GM23338 (cell line): Measurements from ENCODE around the gene PLEKHM2. TPM values are rescaled to one million over a fixed set of nuclear protein-coding genes. Genes with fewer than 3 reads are reported as not detected.

Experiments
- ATAC-seq: fragments of 200-7000 bp; cut with Tn5 transposase; 3 replicates; pipeline ENCODE4 v1.9.1; 2020
- DNase-seq: peaks from one replicate; pipeline ENCODE4 v3.0.0-alpha.2; 2015; ENCODE audit warnings: low spot score
- H2AFZ ChIP-seq: fragments of 200-600 bp; sonication (generic); 2 replicates; pipeline ENCODE4 v1.8.0; 2016; ENCODE audit warnings: antibody characterized with exemption, mild to moderate bottlenecking, moderate library complexity
- H3F3A ChIP-seq: fragments of 200-600 bp; sonication (generic); replicated peaks from 2 replicates; pipeline ENCODE4 v1.8.0; 2017; ENCODE audit warnings: antibody characterized with exemption, mixed run types, low read depth
- H3K27ac ChIP-seq: fragments of 200-600 bp; sonication (generic); 2 replicates; pipeline ENCODE4 v1.6.1; 2016; ENCODE audit warnings: low read depth
- H3K27me3 ChIP-seq: fragments of 200-600 bp; sonication (generic); 2 replicates; pipeline ENCODE4 v1.8.0; 2016; ENCODE audit warnings: mild to moderate bottlenecking, mixed run types, moderate library complexity; ENCODE audit not compliant: insufficient read depth
- H3K36me3 ChIP-seq: fragments of 200-600 bp; sonication (generic); 2 replicates; pipeline ENCODE4 v1.8.0; 2016; ENCODE audit warnings: mild to moderate bottlenecking; ENCODE audit not compliant: insufficient read depth
- H3K4me1 ChIP-seq: fragments of 200-600 bp; sonication (generic); 2 replicates; pipeline ENCODE4 v1.8.0; 2016; ENCODE audit warnings: mild to moderate bottlenecking, moderate library complexity; ENCODE audit not compliant: insufficient read depth
- H3K4me2 ChIP-seq: fragments of 200-600 bp; sonication (generic); 2 replicates; pipeline ENCODE4 v1.7.1; 2017; ENCODE audit warnings: mixed run types
- H3K4me3 ChIP-seq: fragments of 200-600 bp; sonication (generic); 2 replicates; pipeline ENCODE4 v1.6.1; 2016; ENCODE audit warnings: mixed run types
- H3K79me2 ChIP-seq: fragments of 200-600 bp; sonication (generic); replicated peaks from 2 replicates; pipeline ENCODE4 v1.8.0; 2017; ENCODE audit warnings: mild to moderate bottlenecking; ENCODE audit not compliant: insufficient read depth
- H3K9me2 ChIP-seq: fragments of 200-600 bp; sonication (generic); 2 replicates; pipeline ENCODE4 v1.8.0; 2017; ENCODE audit not compliant: insufficient read depth
- H4K20me1 ChIP-seq: fragments of 200-600 bp; sonication (generic); replicated peaks from 2 replicates; pipeline ENCODE4 v1.8.0; 2017; ENCODE audit warnings: mild to moderate bottlenecking; ENCODE audit not compliant: insufficient read depth
- H3K27ac Mint-ChIP-seq: 2 replicates; pipeline ENCODE4 v1.8.0; 2020; ENCODE audit warnings: inconsistent platforms, mild to moderate bottlenecking, moderate library complexity, mixed read lengths
- H3K27me3 Mint-ChIP-seq: 3 replicates; pipeline ENCODE4 v1.8.0; 2022; ENCODE audit warnings: low read depth, mild to moderate bottlenecking, moderate library complexity, mixed read lengths, inconsistent platforms; ENCODE audit not compliant: insufficient read depth, poor library complexity
- H3K36me3 Mint-ChIP-seq: 3 replicates; pipeline ENCODE4 v1.8.0; 2021; ENCODE audit warnings: low read depth, mild to moderate bottlenecking, inconsistent platforms, moderate library complexity, mixed read lengths
- H3K4me1 Mint-ChIP-seq: 3 replicates; pipeline ENCODE4 v1.8.0; 2020; ENCODE audit warnings: mild to moderate bottlenecking, inconsistent platforms, mixed read lengths
- H3K4me3 Mint-ChIP-seq: 3 replicates; pipeline ENCODE4 v1.8.0; 2021; ENCODE audit warnings: moderate library complexity, mild to moderate bottlenecking, inconsistent platforms, mixed read lengths
- H3K9me3 Mint-ChIP-seq: 3 replicates; pipeline ENCODE4 v1.8.0; 2020; ENCODE audit warnings: moderate library complexity, mild to moderate bottlenecking, inconsistent platforms, mixed read lengths
- CREB1 ChIP-seq: fragments of 250-450 bp; sonication (Bioruptor Pico); IDR thresholded peaks from 2 replicates; pipeline ENCODE4 v1.5.0; 2020; ENCODE audit warnings: low read depth, mild to moderate bottlenecking, moderate library complexity
- EZH2 ChIP-seq: fragments of 200-600 bp; sonication (generic); IDR thresholded peaks from one replicate; pipeline ENCODE4 v1.8.0; 2017; ENCODE audit warnings: antibody characterized with exemption, mild to moderate bottlenecking, low read depth; ENCODE audit not compliant: unreplicated experiment
- NANOG ChIP-seq: IDR thresholded peaks from 2 replicates; pipeline ENCODE4 v1.6.1; 2016; ENCODE audit warnings: antibody characterized with exemption, borderline replicate concordance
- POLR2AphosphoS5 ChIP-seq: IDR thresholded peaks from 2 replicates; pipeline ENCODE4 v1.6.1; 2016; ENCODE audit warnings: antibody characterized with exemption, low read depth
- REST ChIP-seq: IDR thresholded peaks from one replicate; pipeline ENCODE4 v1.6.1; 2018; ENCODE audit warnings: antibody characterized with exemption; ENCODE audit not compliant: unreplicated experiment
- ZNF114 ChIP-seq: fragments of 250-450 bp; sonication (Bioruptor Pico); IDR thresholded peaks from 2 replicates; pipeline ENCODE4 v1.5.0; 2020; ENCODE audit warnings: mild to moderate bottlenecking, moderate library complexity
- polyA plus RNA-seq: library from polyadenylated mRNA; unstranded; fragments of >200 nt; fragmentation: Nextera tagmentation; extraction: Ambion mirVana; gene quantifications from 2 replicates; pipeline ENCODE4 v1.2.1, GENCODE V29; 2016
- total RNA-seq: library from RNA; depleted of rRNA; stranded (reverse); fragments of >200 nt; shearing (Covaris generic); gene quantifications from 2 replicates; pipeline ENCODE4 v1.2.3, GENCODE V29; 2014
- TF ChIP-seq, protein P1 (sequence below): IDR thresholded peaks from 2 replicates; pipeline ENCODE4 v1.6.1; 2016; ENCODE audit warnings: antibody characterized with exemption
- TF ChIP-seq, protein P2 (sequence below), 2 experiments: fragments of 200-600 bp in 1 of 2; sonication (generic) in 1 of 2; conservative IDR thresholded peaks; 2 replicates each; pipeline versions ENCODE4 v1.5.1 to v1.6.1; 2016 to 2017; ENCODE audit warnings: antibody characterized with exemption in 2 of 2, low read depth in 2 of 2, mild to moderate bottlenecking in 2 of 2, moderate library complexity in 1 of 2

PLEKHM2 gene
- total and polyA plus RNA-seq, 2 experiments from 2014 or later = 11.2 to 40.0 TPM

GRCh38 chr1:15734296-15734695, 50.2 kb downstream of the PLEKHM2 start:
- H3K27me3 Mint-ChIP-seq = peaks cover 8% of the 10 kb centered on the region
- TF ChIP-seq REST = no peak
- Histone ChIP-seq H3K27ac (no peak overlapping the region), H3K27me3 (no peaks in the 10 kb centered on the region), H3K4me3 (no peak overlapping the region), H3K79me2 (no peaks in the 10 kb centered on the region), H3K9me2 (no peaks in the 10 kb centered on the region), H4K20me1 (no peaks in the 10 kb centered on the region), H3K4me2 (no peak overlapping the region), H3K36me3 (no peaks in the 10 kb centered on the region), H3F3A (0 out of 2 replicates have a peak, but pooled peaks cover under 1% of the 10 kb centered on the region), H3K4me1 (no peaks in the 10 kb centered on the region), H2AFZ (no peak overlapping the region)
- no peaks in the 10 kb centered on the region for H3K9me3 Mint-ChIP-seq
- ATAC-seq (no peak), DNase-seq (no peak)
- H3K4me1 Mint-ChIP-seq = 0 out of 3 replicates have a peak, but pooled peaks cover 2% of the 10 kb centered on the region
- no peak overlapping the region for H3K27ac Mint-ChIP-seq
- H3K36me3 Mint-ChIP-seq = peaks cover 14% of the 10 kb centered on the region; the same call in 1 of the 3 replicates
- no peak overlapping the region for H3K4me3 Mint-ChIP-seq

GRCh38 chr1:15734901-15735300, 50.8 kb downstream of the PLEKHM2 start:
- H2AFZ ChIP-seq = no peak overlapping the region
- no peak overlapping the region for H3K4me3 ChIP-seq
- 0 out of 3 replicates have a peak, but pooled peaks cover 10% of the 10 kb centered on the region for H3K36me3 Mint-ChIP-seq
- 0 out of 3 replicates have a peak, but pooled peaks cover 2% of the 10 kb centered on the region for H3K4me1 Mint-ChIP-seq
- no peaks in the 10 kb centered on the region for H3K4me1 ChIP-seq
- peaks cover 6% of the 10 kb centered on the region for H3K27me3 Mint-ChIP-seq
- H3K27me3 ChIP-seq = no peaks in the 10 kb centered on the region
- H3K27ac Mint-ChIP-seq = no peak overlapping the region
- H4K20me1 ChIP-seq = no peaks in the 10 kb centered on the region
- no peaks in the 10 kb centered on the region for H3K36me3 ChIP-seq
- H3K4me3 Mint-ChIP-seq = no peak overlapping the region
- no peak overlapping the region for H3K4me2 ChIP-seq
- no peak overlapping the region for H3K27ac ChIP-seq
- H3K9me3 Mint-ChIP-seq = no peaks in the 10 kb centered on the region
- DNase-seq (no peak), ATAC-seq (no peak)
- H3K79me2 ChIP-seq = no peaks in the 10 kb centered on the region
- H3K9me2 ChIP-seq = no peaks in the 10 kb centered on the region
- H3F3A ChIP-seq = 0 out of 2 replicates have a peak, but pooled peaks cover 5% of the 10 kb centered on the region
- no peak for TF ChIP-seq ZNF114 (CRISPR knock-in tag)
- no peak for TF ChIP-seq CREB1 (CRISPR knock-in tag)
- TF ChIP-seq EZH2 = no peak
- no peak for TF ChIP-seq NANOG
- TF ChIP-seq, protein P1, sequence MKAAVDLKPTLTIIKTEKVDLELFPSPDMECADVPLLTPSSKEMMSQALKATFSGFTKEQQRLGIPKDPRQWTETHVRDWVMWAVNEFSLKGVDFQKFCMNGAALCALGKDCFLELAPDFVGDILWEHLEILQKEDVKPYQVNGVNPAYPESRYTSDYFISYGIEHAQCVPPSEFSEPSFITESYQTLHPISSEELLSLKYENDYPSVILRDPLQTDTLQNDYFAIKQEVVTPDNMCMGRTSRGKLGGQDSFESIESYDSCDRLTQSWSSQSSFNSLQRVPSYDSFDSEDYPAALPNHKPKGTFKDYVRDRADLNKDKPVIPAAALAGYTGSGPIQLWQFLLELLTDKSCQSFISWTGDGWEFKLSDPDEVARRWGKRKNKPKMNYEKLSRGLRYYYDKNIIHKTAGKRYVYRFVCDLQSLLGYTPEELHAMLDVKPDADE = no peak
- TF ChIP-seq POLR2AphosphoS5 = no peak
- TF ChIP-seq, protein P2, sequence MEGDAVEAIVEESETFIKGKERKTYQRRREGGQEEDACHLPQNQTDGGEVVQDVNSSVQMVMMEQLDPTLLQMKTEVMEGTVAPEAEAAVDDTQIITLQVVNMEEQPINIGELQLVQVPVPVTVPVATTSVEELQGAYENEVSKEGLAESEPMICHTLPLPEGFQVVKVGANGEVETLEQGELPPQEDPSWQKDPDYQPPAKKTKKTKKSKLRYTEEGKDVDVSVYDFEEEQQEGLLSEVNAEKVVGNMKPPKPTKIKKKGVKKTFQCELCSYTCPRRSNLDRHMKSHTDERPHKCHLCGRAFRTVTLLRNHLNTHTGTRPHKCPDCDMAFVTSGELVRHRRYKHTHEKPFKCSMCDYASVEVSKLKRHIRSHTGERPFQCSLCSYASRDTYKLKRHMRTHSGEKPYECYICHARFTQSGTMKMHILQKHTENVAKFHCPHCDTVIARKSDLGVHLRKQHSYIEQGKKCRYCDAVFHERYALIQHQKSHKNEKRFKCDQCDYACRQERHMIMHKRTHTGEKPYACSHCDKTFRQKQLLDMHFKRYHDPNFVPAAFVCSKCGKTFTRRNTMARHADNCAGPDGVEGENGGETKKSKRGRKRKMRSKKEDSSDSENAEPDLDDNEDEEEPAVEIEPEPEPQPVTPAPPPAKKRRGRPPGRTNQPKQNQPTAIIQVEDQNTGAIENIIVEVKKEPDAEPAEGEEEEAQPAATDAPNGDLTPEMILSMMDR (conservative IDR thresholded peaks at IDR 0.05; ENCODE audit: low read depth in 2 of 2) = no peak
- TF ChIP-seq REST = no peak
